22Rv1 (cell line): ENCODE measurements around the gene ALDH9A1.

Experiments
- H3K27ac ChIP-seq: fragments of 450-650 bp; 2 replicates; pipeline ENCODE4 v1.5.1; 2017
- CTCF ChIP-seq: fragments of 450-650 bp; IDR thresholded peaks from 2 replicates; pipeline ENCODE4 v1.5.1; 2017; ENCODE audit warnings: mild to moderate bottlenecking
- ZFX ChIP-seq: fragments of 450-650 bp; IDR thresholded peaks from 2 replicates; pipeline ENCODE4 v1.6.1; 2017; ENCODE audit warnings: antibody characterized with exemption, borderline replicate concordance

Gene ALDH9A1

DNA sequence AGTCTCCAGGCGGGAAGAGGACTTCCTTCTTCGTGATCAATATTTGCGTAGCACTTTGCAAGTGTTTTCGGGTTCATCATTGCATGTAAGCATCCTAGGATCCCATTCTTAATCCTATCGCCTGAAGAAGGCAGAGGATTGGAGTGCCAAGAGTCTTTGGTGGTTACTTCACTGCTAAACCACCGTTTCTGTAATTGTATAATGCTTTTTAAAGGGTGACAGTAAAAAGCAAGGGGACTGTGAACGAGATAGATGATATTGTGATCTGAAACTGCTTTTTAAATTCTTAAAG, 345 bp upstream of the ALDH9A1 start:
- TF ChIP-seq ZFX (no peak), CTCF (no peak)
- peak overlapping the region; percentile 87 for H3K27ac ChIP-seq

DNA sequence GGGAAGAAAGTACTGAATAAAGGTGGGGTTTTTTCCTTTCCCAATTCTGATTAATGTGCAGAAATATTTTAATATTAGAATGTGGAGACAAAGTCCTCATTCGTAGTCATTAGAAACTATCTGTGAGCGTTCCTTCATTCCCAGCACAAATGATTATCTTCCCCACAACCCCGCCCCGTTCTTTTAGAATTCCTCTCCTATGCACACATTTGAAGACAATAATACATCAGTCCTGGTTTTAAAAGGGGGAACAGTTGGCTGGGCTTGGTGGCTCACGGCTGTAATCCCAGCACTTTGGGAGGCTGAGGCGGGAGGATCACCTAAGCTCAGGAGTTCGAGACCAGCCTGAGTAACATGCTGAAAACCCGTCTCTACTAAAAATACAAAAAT, 876 bp downstream of the ALDH9A1 start:
- H3K27ac ChIP-seq: peak overlapping the region; percentile 87
- TF ChIP-seq ZFX (no peak), CTCF (no peak)

- H3K27ac ChIP-seq: no peak overlapping the region
- TF ChIP-seq CTCF: no peak
Measured at GRCh38 chr1:165696625-165697100, 1.7 kb downstream of the ALDH9A1 start.

DNA sequence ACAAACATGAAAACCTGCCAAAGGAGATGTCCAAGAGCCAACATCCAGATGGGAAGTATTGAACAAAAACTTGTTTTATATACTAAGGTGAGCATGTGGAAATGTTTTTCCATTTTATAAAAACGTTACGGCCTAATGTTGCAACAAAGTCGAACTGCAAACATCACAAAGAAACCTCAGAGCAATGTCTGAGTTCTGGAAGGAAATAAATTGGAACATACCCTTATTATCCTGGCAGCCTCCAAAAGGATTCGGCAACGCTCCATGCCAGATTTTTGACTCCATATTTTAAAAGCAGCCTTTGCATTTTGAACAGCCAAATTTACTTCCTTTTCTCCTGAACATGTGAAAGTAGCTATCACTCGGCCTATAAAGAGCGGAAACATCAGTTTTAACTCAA, 3.3 kb downstream of the ALDH9A1 start:
- no peak for TF ChIP-seq ZFX
- TF ChIP-seq CTCF: no peak
- H3K27ac ChIP-seq: no peak overlapping the region

- TF ChIP-seq CTCF: no peak
- no peak for TF ChIP-seq ZFX
- no peak overlapping the region for H3K27ac ChIP-seq
Measured at GRCh38 chr1:165688046-165688445, 10.3 kb downstream of the ALDH9A1 start.

DNA sequence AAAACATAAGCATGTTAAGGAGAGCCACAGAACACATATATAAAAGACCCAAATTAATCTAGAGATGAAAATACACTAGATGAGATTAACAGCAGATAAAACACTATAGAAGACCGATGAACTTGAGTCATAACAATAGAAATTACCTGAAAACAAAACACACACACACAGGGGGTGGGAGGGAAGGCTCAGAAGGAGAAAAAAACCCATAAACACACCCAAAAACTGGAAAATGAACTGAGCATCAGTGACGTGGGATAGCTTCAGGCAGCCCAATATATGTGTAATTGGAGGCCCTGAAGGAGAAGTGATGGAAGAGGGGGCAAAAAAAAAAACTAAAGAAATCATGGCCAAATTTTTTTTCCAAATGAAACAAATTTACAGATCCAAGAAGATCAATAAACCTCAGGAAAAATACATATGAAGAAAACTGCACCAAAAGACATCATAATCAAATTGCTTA, 11.4 kb downstream of the ALDH9A1 start:
- TF ChIP-seq CTCF: no peak
- no peak for TF ChIP-seq ZFX

DNA sequence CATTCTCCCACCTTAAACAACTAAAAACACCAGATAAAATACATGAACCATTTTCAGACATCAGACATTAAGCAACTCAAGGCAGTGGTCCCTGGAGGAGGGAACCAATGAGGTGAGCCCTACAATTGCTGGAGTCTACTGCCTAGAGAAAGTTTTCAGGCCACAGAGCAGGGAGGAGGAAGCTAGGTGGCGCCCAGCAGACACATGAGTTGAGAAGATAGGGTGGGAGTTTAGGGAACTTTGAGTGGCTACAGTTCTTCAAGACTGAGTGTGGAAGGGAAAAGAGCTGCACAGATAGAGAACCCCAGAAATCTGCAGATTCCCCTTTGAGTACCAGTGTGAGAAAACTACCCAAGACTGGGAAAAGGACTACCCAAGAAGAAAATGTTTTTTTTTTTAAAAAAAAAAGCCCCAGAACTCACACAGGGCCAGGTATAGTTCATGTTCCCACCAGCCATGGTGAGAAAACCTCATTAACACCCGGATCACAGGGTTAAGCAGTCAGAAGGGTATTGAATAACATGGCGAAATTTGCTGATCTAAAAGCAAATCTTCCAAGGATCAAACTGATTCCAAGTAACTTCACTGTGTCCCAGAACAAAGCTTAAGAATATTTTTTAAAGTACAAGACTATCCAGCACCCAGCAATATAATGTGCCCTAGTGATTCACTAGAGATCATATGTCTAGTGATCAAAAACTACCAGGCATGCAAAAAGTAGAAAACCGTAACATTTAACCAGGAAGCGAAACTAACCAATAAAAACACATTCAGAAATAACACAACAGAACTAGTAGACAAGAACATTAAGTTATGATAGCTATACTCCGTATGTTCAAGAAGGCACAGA, 12.0 kb downstream of the ALDH9A1 start:
- no peak overlapping the region for H3K27ac ChIP-seq
- no peak for TF ChIP-seq ZFX
- peak; percentile 12; the same call in 1 of the 2 replicates for TF ChIP-seq CTCF

More for the DNA sequence above, 11.4 kb downstream of the ALDH9A1 start:
- H3K27ac ChIP-seq: no peak overlapping the region
